ENCODE measurements around the gene MAST3. TPM values are rescaled to one million over a fixed set of nuclear protein-coding genes. Genes with fewer than 3 reads are reported as not detected.

MAST3 gene
- total and polyA plus RNA-seq, 2 of the 13 experiments (the other 11 are each of a cell fraction or from before 2014, with no cell fraction given) = 4.1 to 4.6 TPM

DNA sequence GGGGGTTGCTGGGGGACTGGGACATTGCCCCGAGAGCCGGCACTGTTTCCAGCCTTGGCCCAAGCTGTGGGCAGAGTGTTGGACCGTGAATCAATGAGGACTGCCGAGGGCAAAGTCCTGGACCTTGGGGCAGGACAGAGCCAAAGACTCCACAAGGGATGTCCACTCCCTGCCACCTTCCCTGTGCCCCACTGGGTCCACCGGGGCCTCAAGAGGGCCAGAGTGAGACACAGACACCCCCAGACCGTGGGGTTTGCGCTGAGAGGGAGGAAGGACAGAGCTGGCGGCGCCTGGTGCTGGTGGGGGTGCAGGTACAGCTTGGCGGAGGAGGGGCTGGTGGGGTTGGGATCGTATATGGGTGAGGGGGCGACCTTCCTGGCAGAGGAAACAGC, 11.8 kb downstream of the MAST3 start (continued):
- TF ChIP-seq, protein P1, sequence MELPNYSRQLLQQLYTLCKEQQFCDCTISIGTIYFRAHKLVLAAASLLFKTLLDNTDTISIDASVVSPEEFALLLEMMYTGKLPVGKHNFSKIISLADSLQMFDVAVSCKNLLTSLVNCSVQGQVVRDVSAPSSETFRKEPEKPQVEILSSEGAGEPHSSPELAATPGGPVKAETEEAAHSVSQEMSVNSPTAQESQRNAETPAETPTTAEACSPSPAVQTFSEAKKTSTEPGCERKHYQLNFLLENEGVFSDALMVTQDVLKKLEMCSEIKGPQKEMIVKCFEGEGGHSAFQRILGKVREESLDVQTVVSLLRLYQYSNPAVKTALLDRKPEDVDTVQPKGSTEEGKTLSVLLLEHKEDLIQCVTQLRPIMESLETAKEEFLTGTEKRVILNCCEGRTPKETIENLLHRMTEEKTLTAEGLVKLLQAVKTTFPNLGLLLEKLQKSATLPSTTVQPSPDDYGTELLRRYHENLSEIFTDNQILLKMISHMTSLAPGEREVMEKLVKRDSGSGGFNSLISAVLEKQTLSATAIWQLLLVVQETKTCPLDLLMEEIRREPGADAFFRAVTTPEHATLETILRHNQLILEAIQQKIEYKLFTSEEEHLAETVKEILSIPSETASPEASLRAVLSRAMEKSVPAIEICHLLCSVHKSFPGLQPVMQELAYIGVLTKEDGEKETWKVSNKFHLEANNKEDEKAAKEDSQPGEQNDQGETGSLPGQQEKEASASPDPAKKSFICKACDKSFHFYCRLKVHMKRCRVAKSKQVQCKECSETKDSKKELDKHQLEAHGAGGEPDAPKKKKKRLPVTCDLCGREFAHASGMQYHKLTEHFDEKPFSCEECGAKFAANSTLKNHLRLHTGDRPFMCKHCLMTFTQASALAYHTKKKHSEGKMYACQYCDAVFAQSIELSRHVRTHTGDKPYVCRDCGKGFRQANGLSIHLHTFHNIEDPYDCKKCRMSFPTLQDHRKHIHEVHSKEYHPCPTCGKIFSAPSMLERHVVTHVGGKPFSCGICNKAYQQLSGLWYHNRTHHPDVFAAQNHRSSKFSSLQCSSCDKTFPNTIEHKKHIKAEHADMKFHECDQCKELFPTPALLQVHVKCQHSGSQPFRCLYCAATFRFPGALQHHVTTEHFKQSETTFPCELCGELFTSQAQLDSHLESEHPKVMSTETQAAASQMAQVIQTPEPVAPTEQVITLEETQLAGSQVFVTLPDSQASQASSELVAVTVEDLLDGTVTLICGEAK (IDR thresholded peaks at IDR 0.05) = no peak
- TF ChIP-seq, protein P1 (CRISPR knock-in tag; IDR thresholded peaks at IDR 0.05) = no peak; the same call in 1 of the 2 replicates
- TF ChIP-seq, protein P2, sequence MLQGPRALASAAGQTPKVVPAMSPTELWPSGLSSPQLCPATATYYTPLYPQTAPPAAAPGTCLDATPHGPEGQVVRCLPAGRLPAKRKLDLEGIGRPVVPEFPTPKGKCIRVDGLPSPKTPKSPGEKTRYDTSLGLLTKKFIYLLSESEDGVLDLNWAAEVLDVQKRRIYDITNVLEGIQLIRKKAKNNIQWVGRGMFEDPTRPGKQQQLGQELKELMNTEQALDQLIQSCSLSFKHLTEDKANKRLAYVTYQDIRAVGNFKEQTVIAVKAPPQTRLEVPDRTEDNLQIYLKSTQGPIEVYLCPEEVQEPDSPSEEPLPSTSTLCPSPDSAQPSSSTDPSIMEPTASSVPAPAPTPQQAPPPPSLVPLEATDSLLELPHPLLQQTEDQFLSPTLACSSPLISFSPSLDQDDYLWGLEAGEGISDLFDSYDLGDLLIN (CRISPR knock-in tag; IDR thresholded peaks at IDR 0.05; ENCODE audit: borderline replicate concordance) = no peak
- TF ChIP-seq MLLT10 (CRISPR knock-in tag; IDR thresholded peaks at IDR 0.05) (no peak), KDM4B (CRISPR knock-in tag; IDR thresholded peaks at IDR 0.05) (0 out of 2 replicates have a peak, but pooled peaks have one; percentile 56), GATAD2A (CRISPR knock-in tag; IDR thresholded peaks at IDR 0.05) (peak; percentile 76), TOE1 (CRISPR knock-in tag; IDR thresholded peaks at IDR 0.05) (no peak), ZNF83 (CRISPR knock-in tag; IDR thresholded peaks at IDR 0.05; ENCODE audit: borderline replicate concordance) (no peak), MXD4 (CRISPR knock-in tag; IDR thresholded peaks at IDR 0.05) (no peak)
- TF ChIP-seq, protein P3, sequence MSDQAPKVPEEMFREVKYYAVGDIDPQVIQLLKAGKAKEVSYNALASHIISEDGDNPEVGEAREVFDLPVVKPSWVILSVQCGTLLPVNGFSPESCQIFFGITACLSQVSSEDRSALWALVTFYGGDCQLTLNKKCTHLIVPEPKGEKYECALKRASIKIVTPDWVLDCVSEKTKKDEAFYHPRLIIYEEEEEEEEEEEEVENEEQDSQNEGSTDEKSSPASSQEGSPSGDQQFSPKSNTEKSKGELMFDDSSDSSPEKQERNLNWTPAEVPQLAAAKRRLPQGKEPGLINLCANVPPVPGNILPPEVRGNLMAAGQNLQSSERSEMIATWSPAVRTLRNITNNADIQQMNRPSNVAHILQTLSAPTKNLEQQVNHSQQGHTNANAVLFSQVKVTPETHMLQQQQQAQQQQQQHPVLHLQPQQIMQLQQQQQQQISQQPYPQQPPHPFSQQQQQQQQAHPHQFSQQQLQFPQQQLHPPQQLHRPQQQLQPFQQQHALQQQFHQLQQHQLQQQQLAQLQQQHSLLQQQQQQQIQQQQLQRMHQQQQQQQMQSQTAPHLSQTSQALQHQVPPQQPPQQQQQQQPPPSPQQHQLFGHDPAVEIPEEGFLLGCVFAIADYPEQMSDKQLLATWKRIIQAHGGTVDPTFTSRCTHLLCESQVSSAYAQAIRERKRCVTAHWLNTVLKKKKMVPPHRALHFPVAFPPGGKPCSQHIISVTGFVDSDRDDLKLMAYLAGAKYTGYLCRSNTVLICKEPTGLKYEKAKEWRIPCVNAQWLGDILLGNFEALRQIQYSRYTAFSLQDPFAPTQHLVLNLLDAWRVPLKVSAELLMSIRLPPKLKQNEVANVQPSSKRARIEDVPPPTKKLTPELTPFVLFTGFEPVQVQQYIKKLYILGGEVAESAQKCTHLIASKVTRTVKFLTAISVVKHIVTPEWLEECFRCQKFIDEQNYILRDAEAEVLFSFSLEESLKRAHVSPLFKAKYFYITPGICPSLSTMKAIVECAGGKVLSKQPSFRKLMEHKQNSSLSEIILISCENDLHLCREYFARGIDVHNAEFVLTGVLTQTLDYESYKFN (CRISPR knock-in tag; conservative IDR thresholded peaks at IDR 0.05) = peak; percentile 85
- TF ChIP-seq, protein P4, sequence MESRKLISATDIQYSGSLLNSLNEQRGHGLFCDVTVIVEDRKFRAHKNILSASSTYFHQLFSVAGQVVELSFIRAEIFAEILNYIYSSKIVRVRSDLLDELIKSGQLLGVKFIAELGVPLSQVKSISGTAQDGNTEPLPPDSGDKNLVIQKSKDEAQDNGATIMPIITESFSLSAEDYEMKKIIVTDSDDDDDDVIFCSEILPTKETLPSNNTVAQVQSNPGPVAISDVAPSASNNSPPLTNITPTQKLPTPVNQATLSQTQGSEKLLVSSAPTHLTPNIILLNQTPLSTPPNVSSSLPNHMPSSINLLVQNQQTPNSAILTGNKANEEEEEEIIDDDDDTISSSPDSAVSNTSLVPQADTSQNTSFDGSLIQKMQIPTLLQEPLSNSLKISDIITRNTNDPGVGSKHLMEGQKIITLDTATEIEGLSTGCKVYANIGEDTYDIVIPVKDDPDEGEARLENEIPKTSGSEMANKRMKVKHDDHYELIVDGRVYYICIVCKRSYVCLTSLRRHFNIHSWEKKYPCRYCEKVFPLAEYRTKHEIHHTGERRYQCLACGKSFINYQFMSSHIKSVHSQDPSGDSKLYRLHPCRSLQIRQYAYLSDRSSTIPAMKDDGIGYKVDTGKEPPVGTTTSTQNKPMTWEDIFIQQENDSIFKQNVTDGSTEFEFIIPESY (CRISPR knock-in tag; IDR thresholded peaks at IDR 0.05) = no peak
- TF ChIP-seq, protein P5, sequence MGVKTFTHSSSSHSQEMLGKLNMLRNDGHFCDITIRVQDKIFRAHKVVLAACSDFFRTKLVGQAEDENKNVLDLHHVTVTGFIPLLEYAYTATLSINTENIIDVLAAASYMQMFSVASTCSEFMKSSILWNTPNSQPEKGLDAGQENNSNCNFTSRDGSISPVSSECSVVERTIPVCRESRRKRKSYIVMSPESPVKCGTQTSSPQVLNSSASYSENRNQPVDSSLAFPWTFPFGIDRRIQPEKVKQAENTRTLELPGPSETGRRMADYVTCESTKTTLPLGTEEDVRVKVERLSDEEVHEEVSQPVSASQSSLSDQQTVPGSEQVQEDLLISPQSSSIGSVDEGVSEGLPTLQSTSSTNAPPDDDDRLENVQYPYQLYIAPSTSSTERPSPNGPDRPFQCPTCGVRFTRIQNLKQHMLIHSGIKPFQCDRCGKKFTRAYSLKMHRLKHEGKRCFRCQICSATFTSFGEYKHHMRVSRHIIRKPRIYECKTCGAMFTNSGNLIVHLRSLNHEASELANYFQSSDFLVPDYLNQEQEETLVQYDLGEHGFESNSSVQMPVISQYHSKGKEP (CRISPR knock-in tag; IDR thresholded peaks at IDR 0.05) = no peak

Data from HepG2 (cell line).